HepG2 (cell line): ENCODE data around the gene HEPACAM. TPM values are rescaled to one million over a fixed set of nuclear protein-coding genes. Genes with fewer than 3 reads are reported as not detected.

Source experiments
- ATF1 ChIP-seq: IDR thresholded peaks from 2 replicates; pipeline ENCODE4 v1.6.1; 2016; ENCODE audit warnings: mild to moderate bottlenecking, control low read depth
- FOXA1 ChIP-seq, 2 experiments: fragments of 450-650 bp in 1 of 2; sonication (generic) in 1 of 2; formaldehyde crosslinking in 1 of 2; IDR thresholded peaks; 2 replicates each; pipeline versions ENCODE4 v1.4.0 to v1.6.1; 2016 to 2020; ENCODE audit warnings: missing genetic modification reagents in 1 of 2
- FOXK2 ChIP-seq: fragments of 450-650 bp; IDR thresholded peaks from 2 replicates; pipeline ENCODE4 v1.6.1; 2016
- HDAC2 ChIP-seq: sonication (generic); formaldehyde crosslinking; IDR thresholded peaks from 2 replicates; pipeline ENCODE4 v1.4.0; 2020; ENCODE audit warnings: missing genetic modification reagents
- HNF4A ChIP-seq: sonication (generic); formaldehyde crosslinking; IDR thresholded peaks from 2 replicates; pipeline ENCODE4 v1.4.0; 2020; ENCODE audit warnings: missing genetic modification reagents
- NONO ChIP-seq, 2 experiments: fragments of 450-650 bp in 1 of 2; sonication (generic) in 1 of 2; formaldehyde crosslinking in 1 of 2; IDR thresholded peaks in 1 of 2; conservative IDR thresholded peaks in 1 of 2; 2 replicates each; pipeline versions ENCODE4 v1.6.1 to v1.8.0; 2017 to 2022; ENCODE audit warnings: mild to moderate bottlenecking in 1 of 2, missing genetic modification reagents in 1 of 2, moderate library complexity in 1 of 2
- SMARCE1 ChIP-seq: fragments of 450-650 bp; IDR thresholded peaks from 2 replicates; pipeline ENCODE4 v1.6.1; 2017; ENCODE audit warnings: borderline replicate concordance
- XRCC5 ChIP-seq: fragments of 200-400 bp; formaldehyde crosslinking; optimal IDR thresholded peaks from 2 replicates; pipeline ENCODE3; 2017; ENCODE audit warnings: mild to moderate bottlenecking, low read length
- ZBTB1 ChIP-seq: sonication (generic); formaldehyde crosslinking; IDR thresholded peaks from 2 replicates; pipeline ENCODE4 v1.4.0; 2020; ENCODE audit warnings: missing genetic modification reagents, borderline replicate concordance
- ZKSCAN8 ChIP-seq: IDR thresholded peaks from 2 replicates; pipeline ENCODE4 v1.6.1; 2016; ENCODE audit warnings: borderline replicate concordance, missing genetic modification reagents, missing compliant biosample characterization
- ZNF124 ChIP-seq: sonication (generic); formaldehyde crosslinking; IDR thresholded peaks from 2 replicates; pipeline ENCODE4 v1.4.0; 2020; ENCODE audit warnings: missing genetic modification reagents
- ZNF232 ChIP-seq: sonication (generic); formaldehyde crosslinking; IDR thresholded peaks from 2 replicates; pipeline ENCODE4 v1.4.0; 2020; ENCODE audit warnings: missing genetic modification reagents, borderline replicate concordance
- ZNF264 ChIP-seq: sonication (generic); formaldehyde crosslinking; IDR thresholded peaks from 2 replicates; pipeline ENCODE4 v1.4.0; 2020; ENCODE audit warnings: missing genetic modification reagents
- ZNF274 ChIP-seq: sonication (generic); formaldehyde crosslinking; IDR thresholded peaks from 2 replicates; pipeline ENCODE4 v1.5.1; 2020; ENCODE audit warnings: mild to moderate bottlenecking, missing genetic modification reagents
- ZNF329 ChIP-seq: sonication (generic); formaldehyde crosslinking; IDR thresholded peaks from 2 replicates; pipeline ENCODE4 v1.9.0; 2021; ENCODE audit warnings: low read depth, mild to moderate bottlenecking, missing genetic modification reagents
- ZNF629 ChIP-seq: sonication (generic); formaldehyde crosslinking; conservative IDR thresholded peaks from 2 replicates; pipeline ENCODE4 v1.5.0; 2020; ENCODE audit warnings: missing genetic modification reagents
- polyA plus RNA-seq, 8 experiments: library from polyadenylated mRNA; depleted of rRNA in 3 of 8; stranded (reverse) in 7 of 8; unstranded in 1 of 8; fragments of >200 nt; fragmentation: Illumina TruSeq in 4 of 8; extraction: Trizol in 4 of 8; gene quantifications; 2 replicates each; pipeline versions ENCODE4 v1.2.1 to v1.2.3, GENCODE V29; 2011 to 2016; ENCODE audit warnings: low read depth in 4 of 8, missing spikeins in 1 of 8, mixed read lengths in 1 of 8; ENCODE audit not compliant: insufficient read depth in 1 of 8
- total RNA-seq, 5 experiments: library from RNA; depleted of rRNA; stranded (reverse); fragments of >200 nt; fragmentation: Illumina TruSeq; extraction: Trizol; gene quantifications; 2 replicates each; pipeline ENCODE4 v1.2.3, GENCODE V29; 2016; ENCODE audit warnings: low read depth in 1 of 5
- TF ChIP-seq, protein P1 (sequence below): IDR thresholded peaks from 2 replicates; pipeline ENCODE4 v1.4.0; 2020; ENCODE audit warnings: mild to moderate bottlenecking, missing genetic modification reagents
- TF ChIP-seq, protein P2 (sequence below): sonication (generic); formaldehyde crosslinking; IDR thresholded peaks from 2 replicates; pipeline ENCODE4 v1.8.1; 2023; ENCODE audit warnings: mild to moderate bottlenecking, missing genetic modification reagents
- TF ChIP-seq, protein P3 (sequence below): sonication (generic); formaldehyde crosslinking; IDR thresholded peaks from 2 replicates; pipeline ENCODE4 v1.4.0; 2020; ENCODE audit warnings: mild to moderate bottlenecking, missing genetic modification reagents
- TF ChIP-seq, protein P4 (sequence below): sonication (generic); formaldehyde crosslinking; IDR thresholded peaks from 2 replicates; pipeline ENCODE4 v1.4.0; 2020; ENCODE audit warnings: missing genetic modification reagents, borderline replicate concordance

HEPACAM gene
- total and polyA plus RNA-seq, 2 of the 13 experiments (the other 11 are each of a cell fraction or from before 2014, with no cell fraction given): 66.9 to 121 TPM

DNA sequence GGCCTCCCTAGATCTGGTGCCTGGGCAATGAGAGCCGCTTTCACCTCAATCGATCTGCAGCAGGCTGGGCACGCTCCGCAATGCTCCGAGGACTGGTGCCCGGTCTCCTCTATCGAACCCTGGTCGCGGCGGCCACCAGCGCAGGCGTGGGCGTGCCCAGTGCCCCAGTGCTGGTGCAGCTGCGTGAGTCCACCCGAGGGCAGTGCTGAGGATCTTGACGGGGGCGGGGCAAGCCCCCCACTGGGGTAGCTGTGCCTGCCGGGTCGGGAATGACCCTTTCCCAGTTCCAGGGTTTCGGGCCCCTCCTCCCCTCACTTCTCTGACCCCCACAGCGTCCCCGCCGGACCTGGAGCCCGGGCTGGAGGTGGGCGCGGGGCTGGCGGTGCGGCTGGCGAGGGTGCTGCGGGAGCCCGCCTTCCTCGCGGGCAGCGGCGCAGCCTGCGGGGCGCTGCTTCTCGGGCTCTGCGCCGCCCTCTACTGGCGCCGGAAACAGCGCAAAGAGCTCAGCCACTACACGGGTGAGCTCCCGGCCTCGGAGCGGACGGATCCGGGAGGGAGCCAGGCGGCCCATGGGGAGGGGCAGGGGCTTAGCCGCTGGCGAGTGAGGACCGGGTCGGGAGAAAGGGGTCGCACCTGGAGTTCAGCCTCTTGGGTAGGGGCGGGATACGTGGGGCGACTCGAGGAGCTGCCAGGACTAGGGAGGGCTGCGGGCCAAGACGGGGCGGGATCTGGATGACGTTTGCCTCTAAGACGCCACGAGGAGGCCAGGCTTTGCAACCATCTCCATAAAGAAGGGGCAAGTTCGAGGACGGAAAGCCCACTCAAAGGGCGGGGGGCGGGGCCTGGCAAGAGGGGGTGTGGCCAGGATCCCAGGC lies 59.7 kb downstream of the HEPACAM start (continued):
- TF ChIP-seq, protein P1, sequence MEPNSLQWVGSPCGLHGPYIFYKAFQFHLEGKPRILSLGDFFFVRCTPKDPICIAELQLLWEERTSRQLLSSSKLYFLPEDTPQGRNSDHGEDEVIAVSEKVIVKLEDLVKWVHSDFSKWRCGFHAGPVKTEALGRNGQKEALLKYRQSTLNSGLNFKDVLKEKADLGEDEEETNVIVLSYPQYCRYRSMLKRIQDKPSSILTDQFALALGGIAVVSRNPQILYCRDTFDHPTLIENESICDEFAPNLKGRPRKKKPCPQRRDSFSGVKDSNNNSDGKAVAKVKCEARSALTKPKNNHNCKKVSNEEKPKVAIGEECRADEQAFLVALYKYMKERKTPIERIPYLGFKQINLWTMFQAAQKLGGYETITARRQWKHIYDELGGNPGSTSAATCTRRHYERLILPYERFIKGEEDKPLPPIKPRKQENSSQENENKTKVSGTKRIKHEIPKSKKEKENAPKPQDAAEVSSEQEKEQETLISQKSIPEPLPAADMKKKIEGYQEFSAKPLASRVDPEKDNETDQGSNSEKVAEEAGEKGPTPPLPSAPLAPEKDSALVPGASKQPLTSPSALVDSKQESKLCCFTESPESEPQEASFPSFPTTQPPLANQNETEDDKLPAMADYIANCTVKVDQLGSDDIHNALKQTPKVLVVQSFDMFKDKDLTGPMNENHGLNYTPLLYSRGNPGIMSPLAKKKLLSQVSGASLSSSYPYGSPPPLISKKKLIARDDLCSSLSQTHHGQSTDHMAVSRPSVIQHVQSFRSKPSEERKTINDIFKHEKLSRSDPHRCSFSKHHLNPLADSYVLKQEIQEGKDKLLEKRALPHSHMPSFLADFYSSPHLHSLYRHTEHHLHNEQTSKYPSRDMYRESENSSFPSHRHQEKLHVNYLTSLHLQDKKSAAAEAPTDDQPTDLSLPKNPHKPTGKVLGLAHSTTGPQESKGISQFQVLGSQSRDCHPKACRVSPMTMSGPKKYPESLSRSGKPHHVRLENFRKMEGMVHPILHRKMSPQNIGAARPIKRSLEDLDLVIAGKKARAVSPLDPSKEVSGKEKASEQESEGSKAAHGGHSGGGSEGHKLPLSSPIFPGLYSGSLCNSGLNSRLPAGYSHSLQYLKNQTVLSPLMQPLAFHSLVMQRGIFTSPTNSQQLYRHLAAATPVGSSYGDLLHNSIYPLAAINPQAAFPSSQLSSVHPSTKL: 0 out of 2 replicates have a peak, but pooled peaks have one; percentile 13
- TF ChIP-seq, protein P2, sequence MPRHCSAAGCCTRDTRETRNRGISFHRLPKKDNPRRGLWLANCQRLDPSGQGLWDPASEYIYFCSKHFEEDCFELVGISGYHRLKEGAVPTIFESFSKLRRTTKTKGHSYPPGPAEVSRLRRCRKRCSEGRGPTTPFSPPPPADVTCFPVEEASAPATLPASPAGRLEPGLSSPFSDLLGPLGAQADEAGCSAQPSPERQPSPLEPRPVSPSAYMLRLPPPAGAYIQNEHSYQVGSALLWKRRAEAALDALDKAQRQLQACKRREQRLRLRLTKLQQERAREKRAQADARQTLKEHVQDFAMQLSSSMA: peak; percentile 59; the same call in 1 of the 2 replicates
- no peak for TF ChIP-seq FOXK2
- no peak for TF ChIP-seq ZNF264 (CRISPR knock-in tag)
- TF ChIP-seq XRCC5: peak; percentile 95
- peak; percentile 49; the same call in 1 of the 2 replicates for TF ChIP-seq ZNF232
- no peak; the same call in 1 of the 2 replicates for TF ChIP-seq HNF4A (CRISPR knock-in tag)
- TF ChIP-seq ZNF274 (CRISPR knock-in tag): no peak
- TF ChIP-seq ZNF329: peak; percentile 62; the same call in 1 of the 2 replicates
- peak; percentile 22; the same call in 1 of the 2 replicates for TF ChIP-seq ZNF124 (CRISPR knock-in tag)
- TF ChIP-seq HDAC2: 0 out of 2 replicates have a peak, but pooled peaks have one; percentile 5
- no peak for TF ChIP-seq ATF1
- TF ChIP-seq ZBTB1 (CRISPR knock-in tag): no peak
- TF ChIP-seq SMARCE1: no peak
- TF ChIP-seq NONO (IDR thresholded peaks at IDR 0.05): no peak
- 0 out of 2 replicates have a peak, but pooled peaks have one; percentile 44 for TF ChIP-seq NONO (CRISPR knock-in tag; conservative IDR thresholded peaks at IDR 0.05)
- no peak for TF ChIP-seq ZKSCAN8
- TF ChIP-seq ZNF629 (CRISPR knock-in tag): peak; percentile 34; the same call in 1 of the 2 replicates
- TF ChIP-seq FOXA1 (IDR thresholded peaks at IDR 0.05): no peak
- TF ChIP-seq FOXA1 (CRISPR knock-in tag; IDR thresholded peaks at IDR 0.05): no peak
- TF ChIP-seq, protein P3, sequence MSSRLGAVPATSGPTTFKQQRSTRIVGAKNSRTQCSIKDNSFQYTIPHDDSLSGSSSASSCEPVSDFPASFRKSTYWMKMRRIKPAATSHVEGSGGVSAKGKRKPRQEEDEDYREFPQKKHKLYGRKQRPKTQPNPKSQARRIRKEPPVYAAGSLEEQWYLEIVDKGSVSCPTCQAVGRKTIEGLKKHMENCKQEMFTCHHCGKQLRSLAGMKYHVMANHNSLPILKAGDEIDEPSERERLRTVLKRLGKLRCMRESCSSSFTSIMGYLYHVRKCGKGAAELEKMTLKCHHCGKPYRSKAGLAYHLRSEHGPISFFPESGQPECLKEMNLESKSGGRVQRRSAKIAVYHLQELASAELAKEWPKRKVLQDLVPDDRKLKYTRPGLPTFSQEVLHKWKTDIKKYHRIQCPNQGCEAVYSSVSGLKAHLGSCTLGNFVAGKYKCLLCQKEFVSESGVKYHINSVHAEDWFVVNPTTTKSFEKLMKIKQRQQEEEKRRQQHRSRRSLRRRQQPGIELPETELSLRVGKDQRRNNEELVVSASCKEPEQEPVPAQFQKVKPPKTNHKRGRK (CRISPR knock-in tag): 0 out of 2 replicates have a peak, but pooled peaks have one; percentile 30
- TF ChIP-seq, protein P4, sequence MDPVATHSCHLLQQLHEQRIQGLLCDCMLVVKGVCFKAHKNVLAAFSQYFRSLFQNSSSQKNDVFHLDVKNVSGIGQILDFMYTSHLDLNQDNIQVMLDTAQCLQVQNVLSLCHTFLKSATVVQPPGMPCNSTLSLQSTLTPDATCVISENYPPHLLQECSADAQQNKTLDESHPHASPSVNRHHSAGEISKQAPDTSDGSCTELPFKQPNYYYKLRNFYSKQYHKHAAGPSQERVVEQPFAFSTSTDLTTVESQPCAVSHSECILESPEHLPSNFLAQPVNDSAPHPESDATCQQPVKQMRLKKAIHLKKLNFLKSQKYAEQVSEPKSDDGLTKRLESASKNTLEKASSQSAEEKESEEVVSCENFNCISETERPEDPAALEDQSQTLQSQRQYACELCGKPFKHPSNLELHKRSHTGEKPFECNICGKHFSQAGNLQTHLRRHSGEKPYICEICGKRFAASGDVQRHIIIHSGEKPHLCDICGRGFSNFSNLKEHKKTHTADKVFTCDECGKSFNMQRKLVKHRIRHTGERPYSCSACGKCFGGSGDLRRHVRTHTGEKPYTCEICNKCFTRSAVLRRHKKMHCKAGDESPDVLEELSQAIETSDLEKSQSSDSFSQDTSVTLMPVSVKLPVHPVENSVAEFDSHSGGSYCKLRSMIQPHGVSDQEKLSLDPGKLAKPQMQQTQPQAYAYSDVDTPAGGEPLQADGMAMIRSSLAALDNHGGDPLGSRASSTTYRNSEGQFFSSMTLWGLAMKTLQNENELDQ (CRISPR knock-in tag): no peak
